Esophagus muscularis mucosa (tissue), 4 donors: ENCODE measurements around the gene ANP32A. TPM values are rescaled to one million over a fixed set of nuclear protein-coding genes. Genes with fewer than 3 reads are reported as not detected.

ENCODE experiments used
- DNase-seq: peaks from one replicate; pipeline ENCODE4 v3.0.0-alpha.2; 2017; ENCODE audit errors: extremely low spot score
- H3K27ac ChIP-seq, 4 donors: fragments of 200-600 bp; sonication (generic); replicated peaks in 1 of 4; 1 replicate in 3 of 4; 2 replicates in 1 of 4; pipeline ENCODE4 v1.5.1; 2016 to 2019; ENCODE audit warnings: mild to moderate bottlenecking in 1 of 4
- H3K27me3 ChIP-seq, 4 donors: fragments of 200-600 bp; sonication (generic); one replicate each; pipeline versions ENCODE4 v1.5.1 to v1.6.0; 2016 to 2019
- H3K36me3 ChIP-seq, 4 donors: fragments of 200-600 bp; sonication (generic); one replicate each; pipeline ENCODE4 v1.5.1; 2016 to 2019
- H3K4me1 ChIP-seq, 4 donors: fragments of 200-600 bp; sonication (generic); one replicate each; pipeline ENCODE4 v1.5.1; 2016 to 2019
- H3K4me3 ChIP-seq, 4 donors: fragments of 200-600 bp; sonication (generic); 1 replicate in 2 of 4; 2 replicates in 2 of 4; pipeline ENCODE4 v1.5.1; 2016 to 2019; ENCODE audit warnings: mild to moderate bottlenecking in 4 of 4, moderate library complexity in 1 of 4
- H3K9me3 ChIP-seq, 4 donors: fragments of 200-600 bp; sonication (generic); 1 replicate in 3 of 4; 2 replicates in 1 of 4; pipeline ENCODE4 v1.5.1; 2016 to 2019
- CTCF ChIP-seq, 3 experiments: fragments of 200-600 bp in 2 of 3; fragments of 450-650 bp in 1 of 3; sonication (generic) in 2 of 3; IDR thresholded peaks; one replicate each; pipeline ENCODE4 v1.5.1; 2017 to 2019; ENCODE audit warnings: antibody characterized with exemption in 3 of 3, mild to moderate bottlenecking in 2 of 3, moderate library complexity in 1 of 3
- EP300 ChIP-seq: sonication (generic); formaldehyde crosslinking; IDR thresholded peaks from one replicate; pipeline ENCODE4 v1.6.1; 2017; ENCODE audit warnings: antibody characterized with exemption
- POLR2A ChIP-seq: fragments of 450-650 bp; IDR thresholded peaks from one replicate; pipeline ENCODE4 v1.6.1; 2017; ENCODE audit warnings: antibody characterized with exemption, moderate library complexity, mild to moderate bottlenecking, low read depth
- POLR2AphosphoS5 ChIP-seq, 2 donors: sonication (generic); formaldehyde crosslinking; IDR thresholded peaks; one replicate each; pipeline ENCODE4 v1.6.1; 2017; ENCODE audit warnings: antibody characterized with exemption in 2 of 2
- WGBS: methylation state at CpG from one replicate; pipeline ENCODE4 v1.1.5; 2018; 5-methylcytosine and 5-hydroxymethylcytosine counted together
- intact Hi-C: fragments of 100-400 bp; cut with DNase I; formaldehyde crosslinking; loops from one replicate; pipeline ENCODE4 v1.15.1; 2023
- total RNA-seq, 4 donors: library from RNA; depleted of rRNA; stranded (reverse); fragments of >200 nt; gene quantifications; one replicate each; pipeline versions ENCODE4 v1.1.0 to v1.2.1, GENCODE V29; 2016

The ANP32A gene
- total RNA-seq, 4 donors from 2014 or later, result 35.3 to 64.1 (median 51.1) TPM

DNA sequence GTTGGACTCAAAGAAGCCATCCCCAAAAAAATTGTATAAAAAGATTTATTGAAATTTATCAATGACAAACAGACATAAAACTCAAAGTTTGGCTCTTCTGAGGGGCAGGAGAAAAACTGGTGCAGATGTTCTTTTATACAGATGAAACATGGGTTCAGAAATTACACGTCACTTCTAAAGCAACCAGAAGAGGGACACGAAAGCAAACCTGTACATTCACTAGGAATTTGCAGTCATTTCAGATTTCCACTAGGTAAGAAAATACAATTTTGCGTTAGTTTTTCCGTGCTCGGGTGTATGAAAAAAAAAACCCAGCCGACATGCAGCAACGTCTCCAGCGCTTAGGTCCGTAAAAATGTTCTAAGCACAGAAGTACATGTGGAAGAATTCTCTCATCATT lies 41.8 kb downstream of the ANP32A start:
- H3K27ac ChIP-seq, result no peak overlapping the region
- intact Hi-C loops, result no loop called here
- no peaks in the 10 kb centered on the region for H3K27me3 ChIP-seq
- no peak for TF ChIP-seq CTCF (IDR thresholded peaks at IDR 0.05)
- no peak for TF ChIP-seq EP300
- TF ChIP-seq POLR2A, result no peak
- no peak for TF ChIP-seq POLR2AphosphoS5 (IDR thresholded peaks at IDR 0.05)
- peaks cover 24 to 34% (median 24%) of the 10 kb centered on the region in 4 donors for H3K4me1 ChIP-seq
- WGBS, result 85% methylated on average over 9 of the region's 9 CpGs
- H3K9me3 ChIP-seq, result no peaks in the 10 kb centered on the region
- peaks cover 10 to 61% (median 49%) of the 10 kb centered on the region in 4 donors for H3K36me3 ChIP-seq
- no peak for DNase-seq
- no peak overlapping the region for H3K4me3 ChIP-seq

- DNase-seq, result no peak
- TF ChIP-seq EP300 (no peak), CTCF (IDR thresholded peaks at IDR 0.05) (no peak), POLR2A (no peak), POLR2AphosphoS5 (IDR thresholded peaks at IDR 0.05) (no peak)
- Histone ChIP-seq H3K4me3 (no peak overlapping the region), H3K36me3 (peaks cover 10 to 40% (median 31%) of the 10 kb centered on the region in 4 donors), H3K27ac (peak overlapping the region in 2 of 4 donors; percentile 37 to 60), H3K9me3 (no peaks in the 10 kb centered on the region), H3K4me1 (peaks cover 16 to 24% (median 24%) of the 10 kb centered on the region in 4 donors), H3K27me3 (no peaks in the 10 kb centered on the region)
- intact Hi-C loops, result no loop called here
- WGBS, result 83% methylated on average over 10 of the region's 10 CpGs
Observed at GRCh38 chr15:68776477-68777270, 44.0 kb downstream of the ANP32A start.

- 37% methylated on average over 8 of the region's 8 CpGs for WGBS
Observed at GRCh38 chr15:68775671-68776476, 44.8 kb downstream of the ANP32A start.

DNA sequence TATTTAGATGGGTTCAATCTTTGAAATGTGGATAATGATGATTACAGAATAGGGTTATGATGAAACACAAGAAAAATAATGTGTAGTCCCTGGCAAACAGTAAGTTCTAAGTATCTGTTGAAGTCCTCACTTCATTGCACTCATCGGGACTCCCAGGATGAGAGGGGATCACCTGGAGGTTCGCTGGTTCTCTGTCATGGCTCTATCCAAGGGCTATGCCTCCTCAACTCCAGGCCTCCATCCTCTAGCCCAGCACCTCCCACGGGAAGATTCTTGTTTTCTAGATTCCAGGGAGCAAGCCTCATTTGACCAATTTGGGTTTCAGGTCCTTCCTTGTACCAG lies 45.5 kb downstream of the ANP32A start:
- Histone ChIP-seq H3K4me3 (no peak overlapping the region), H3K36me3 (peaks cover under 1 to 29% (median 21%) of the 10 kb centered on the region in 4 donors), H3K27me3 (no peaks in the 10 kb centered on the region), H3K9me3 (no peaks in the 10 kb centered on the region), H3K27ac (peak overlapping the region in 2 of 4 donors; percentile 60 to 63), H3K4me1 (peaks cover 16 to 24% (median 24%) of the 10 kb centered on the region in 4 donors)
- 87% methylated on average over 3 of the region's 3 CpGs for WGBS
- no peak for DNase-seq
- TF ChIP-seq CTCF (IDR thresholded peaks at IDR 0.05) (no peak), POLR2AphosphoS5 (IDR thresholded peaks at IDR 0.05) (no peak), POLR2A (no peak)
- intact Hi-C loops, result no loop called here

More at GRCh38 chr15:68775671-68776476, 44.8 kb downstream of the ANP32A start:
- H3K27ac ChIP-seq, result peak overlapping the region in 2 of 4 donors; percentile 60 to 63
- no peak for DNase-seq
- H3K9me3 ChIP-seq, result no peaks in the 10 kb centered on the region
- H3K4me1 ChIP-seq, result peaks cover 16 to 24% (median 24%) of the 10 kb centered on the region in 4 donors
- TF ChIP-seq POLR2AphosphoS5 (IDR thresholded peaks at IDR 0.05) (peak in 1 of 2 donors; percentile 7), POLR2A (no peak)
- H3K27me3 ChIP-seq, result no peaks in the 10 kb centered on the region
- intact Hi-C loops, result no loop called here
- H3K4me3 ChIP-seq, result no peak overlapping the region
- peaks cover 8 to 36% (median 28%) of the 10 kb centered on the region in 4 donors for H3K36me3 ChIP-seq
